HG03469 (cell line): ENCODE data around the gene MSH4.
"Not testable (repeated sequence)": the region's sequence is repeated elsewhere in the genome, so short reads cannot be mapped to it uniquely, and the experiment has no call there.

Experiments used
- ATAC-seq: cut with Tn5 transposase; IDR thresholded peaks from one replicate; pipeline ENCODE4 v1.9.1; 2021; ENCODE audit warnings: mild to moderate bottlenecking, moderate library complexity, moderate number of reproducible peaks; ENCODE audit not compliant: unreplicated experiment

The MSH4 gene

DNA sequence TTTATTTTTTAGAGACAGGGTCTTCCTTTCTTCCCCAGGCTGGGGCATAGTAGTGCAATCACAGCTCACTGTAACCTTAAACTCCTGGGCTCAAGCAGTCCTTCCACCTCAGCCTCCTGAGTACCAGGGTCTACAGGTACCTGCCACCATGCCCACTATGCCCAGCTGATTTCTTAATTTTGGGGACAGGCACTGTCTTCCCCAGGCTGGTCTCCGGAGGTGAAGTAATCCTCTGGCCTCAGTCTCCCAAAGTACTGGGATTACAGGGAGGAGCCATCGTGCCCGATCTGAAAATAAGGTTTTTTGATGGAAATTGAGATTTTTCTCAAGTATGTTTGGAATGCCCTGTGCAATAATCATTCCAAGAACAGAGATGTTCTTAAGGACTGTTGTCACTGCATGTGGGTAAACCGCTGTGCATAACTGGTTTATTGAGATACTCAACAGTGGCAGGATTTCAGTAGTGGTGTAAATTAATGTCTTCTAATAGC lies 934 bp upstream of the MSH4 start:
- no peak for ATAC-seq

DNA sequence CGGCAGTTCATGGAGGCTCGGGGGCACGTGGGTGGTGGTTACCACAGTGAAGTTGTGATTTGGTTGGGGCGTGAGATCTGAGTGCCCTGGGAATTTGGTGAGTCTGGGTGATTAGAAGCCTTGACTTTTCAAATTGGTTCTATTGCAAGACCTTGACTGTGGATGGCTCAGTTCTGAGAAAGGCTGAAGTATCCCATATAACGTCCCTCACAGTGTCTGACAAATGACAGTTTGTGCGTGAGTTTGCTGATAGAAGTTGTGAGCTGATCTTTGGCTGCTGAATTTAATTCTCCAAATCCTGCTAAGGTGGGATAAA lies 549 bp downstream of the MSH4 start:
- ATAC-seq = no peak

DNA sequence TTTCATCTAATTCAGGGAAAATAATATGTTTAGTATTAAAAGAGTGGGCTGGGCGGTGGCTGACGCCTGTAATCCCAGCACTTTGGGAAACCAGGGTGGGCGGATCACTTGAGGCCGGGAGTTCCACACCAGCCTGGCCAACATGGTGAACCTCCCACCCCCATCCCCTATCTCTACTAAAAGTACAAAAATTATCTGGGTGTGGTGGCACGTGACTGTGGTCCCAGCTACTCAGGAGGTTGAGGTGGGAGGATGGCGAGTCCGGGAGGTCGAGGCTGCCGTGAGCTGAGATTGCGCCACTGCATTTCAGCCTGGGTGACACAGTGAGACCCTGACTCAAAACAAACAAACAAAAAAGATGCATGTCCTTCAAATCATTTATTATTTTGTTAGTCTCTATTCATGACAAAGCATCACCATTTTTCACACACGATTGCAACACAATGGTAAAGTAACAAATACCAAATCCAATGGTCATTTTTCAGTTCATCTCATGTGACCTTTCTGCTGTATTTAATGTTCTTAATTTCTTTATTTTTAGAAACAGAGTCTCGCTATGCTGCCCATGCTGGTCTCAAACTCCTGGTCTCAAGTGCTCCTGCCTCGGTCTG lies 1.0 kb downstream of the MSH4 start:
- ATAC-seq = no peak

DNA sequence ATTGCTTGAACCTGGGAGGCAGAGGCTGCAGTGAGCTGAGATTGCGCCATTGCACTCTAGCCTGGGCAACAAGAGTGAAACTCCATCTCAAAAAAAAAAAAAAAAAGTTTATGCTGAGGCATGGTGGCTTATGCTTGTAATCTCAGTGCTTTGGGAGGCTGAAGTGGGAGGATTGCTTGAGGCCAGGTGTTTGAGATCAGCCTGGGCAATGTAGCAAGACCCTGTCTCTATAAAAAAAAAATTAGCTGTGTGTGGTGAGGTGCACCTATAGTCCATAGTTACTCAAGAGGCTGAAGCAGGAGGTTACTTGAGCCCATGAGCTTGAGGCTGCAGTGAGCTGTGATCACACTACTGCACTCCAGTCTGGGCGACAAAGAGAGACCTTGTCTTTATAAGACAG lies 4.8 kb downstream of the MSH4 start:
- ATAC-seq = not testable (repeated sequence)

DNA sequence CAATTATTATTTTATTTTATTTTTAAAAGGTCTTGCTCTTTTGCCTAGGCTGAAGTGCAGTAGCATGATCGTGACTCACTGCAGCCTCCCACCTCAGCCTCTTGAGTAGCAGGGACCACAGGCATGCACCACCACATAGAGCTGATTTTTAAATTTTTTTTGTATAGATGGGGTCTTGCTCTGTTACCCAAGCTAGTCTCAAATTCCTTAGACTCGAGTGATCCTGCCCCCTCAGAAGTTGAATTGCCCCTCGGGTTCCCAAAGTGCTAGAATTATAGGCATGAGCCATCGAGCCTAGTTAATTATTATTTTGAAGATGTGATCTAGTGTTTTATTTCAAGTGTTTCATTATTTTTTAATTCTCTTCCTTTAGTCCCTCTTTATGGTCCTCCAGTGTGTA lies 12.2 kb downstream of the MSH4 start:
- no peak for ATAC-seq

DNA sequence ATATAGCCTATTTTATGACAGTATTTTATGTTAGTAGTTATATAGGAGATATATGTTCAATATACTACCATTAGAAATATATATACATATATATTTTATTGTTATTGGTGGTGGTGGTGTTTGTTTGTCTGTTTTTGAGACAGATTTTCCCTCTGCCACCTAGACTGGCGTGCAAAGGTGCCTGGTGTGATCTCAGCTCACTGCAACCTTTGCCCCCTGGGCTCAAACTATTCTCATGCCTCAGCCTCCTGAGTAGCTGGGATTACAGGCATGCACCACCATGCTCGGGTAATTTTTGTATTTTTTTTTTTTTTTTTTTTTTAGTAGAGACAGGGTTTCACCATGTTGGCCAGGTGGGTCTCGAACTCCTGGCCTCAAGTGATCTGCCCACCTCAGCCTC lies 13.4 kb downstream of the MSH4 start:
- not testable (repeated sequence) for ATAC-seq

DNA sequence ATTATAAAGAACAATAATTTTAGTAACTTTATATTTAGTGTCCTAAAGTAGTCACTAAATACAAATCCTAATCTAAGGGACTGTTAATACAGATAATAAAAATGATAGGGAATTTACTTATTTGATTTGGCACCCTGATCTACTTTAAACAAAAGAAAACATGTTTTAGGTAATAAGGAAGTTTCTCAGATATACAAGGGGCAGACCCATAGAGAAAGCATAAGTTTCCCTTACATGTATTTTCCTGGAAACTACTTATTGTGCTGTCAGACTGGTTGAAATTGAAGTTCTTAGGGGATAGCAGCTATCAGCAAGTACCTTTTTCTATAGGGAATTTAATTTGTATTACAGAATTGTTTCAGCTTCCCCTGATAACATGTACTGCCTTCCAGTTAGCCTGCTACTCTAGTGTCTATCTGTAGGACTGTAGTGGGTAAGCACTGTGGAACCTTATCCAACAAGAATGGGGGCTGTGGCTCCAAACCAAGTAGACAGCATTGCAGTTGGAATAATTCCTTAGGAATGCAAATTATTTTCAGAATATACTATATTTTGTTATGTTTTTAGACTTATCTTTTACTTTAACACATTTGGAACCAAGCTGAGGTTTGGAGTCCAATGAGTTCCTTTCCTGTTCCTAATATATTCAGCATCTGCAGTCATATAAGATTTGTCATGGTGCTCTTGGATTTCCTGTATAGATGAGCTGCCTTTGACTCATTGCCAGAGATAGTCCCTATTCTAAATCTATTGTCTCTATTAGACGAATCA lies 14.7 kb downstream of the MSH4 start:
- no peak for ATAC-seq

DNA sequence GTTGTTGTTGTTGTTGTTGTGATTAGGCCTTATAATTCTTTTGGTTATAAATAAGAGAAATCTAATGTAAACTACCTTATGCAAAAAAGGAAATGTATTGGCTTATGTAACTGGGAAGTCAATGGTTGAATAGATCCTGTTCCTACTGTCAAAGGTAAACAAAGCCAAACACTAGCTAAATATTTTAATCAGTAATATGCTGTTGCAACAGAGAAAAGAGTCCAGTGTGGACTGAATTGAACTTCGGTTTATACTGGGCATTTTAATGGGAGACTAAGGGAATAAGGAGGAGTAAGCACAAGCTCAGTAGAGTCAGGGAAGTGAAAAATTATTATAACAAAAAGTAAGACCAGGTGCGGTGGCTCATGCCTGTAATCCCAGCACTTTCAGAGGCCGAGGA lies 15.4 kb downstream of the MSH4 start:
- no peak for ATAC-seq

DNA sequence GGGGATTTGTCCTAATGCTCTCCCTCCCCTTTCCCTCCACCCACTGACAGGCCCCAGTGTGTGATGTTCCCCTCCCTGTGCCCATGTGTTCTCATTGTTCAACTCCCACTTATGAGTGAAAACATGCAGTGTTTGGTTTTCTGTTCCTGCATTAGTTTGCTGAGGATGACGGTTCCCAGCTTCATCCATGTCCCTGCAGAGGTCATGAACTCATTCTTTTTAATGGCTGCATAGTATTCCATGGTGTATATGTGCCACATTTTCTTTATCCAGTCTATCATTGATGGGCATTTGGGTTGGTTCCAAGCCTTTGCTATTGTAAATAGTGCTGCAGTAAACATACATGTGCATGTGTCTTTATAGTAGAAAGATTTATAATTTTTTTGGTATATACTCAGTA lies 26.9 kb downstream of the MSH4 start:
- ATAC-seq = not testable (repeated sequence)

DNA sequence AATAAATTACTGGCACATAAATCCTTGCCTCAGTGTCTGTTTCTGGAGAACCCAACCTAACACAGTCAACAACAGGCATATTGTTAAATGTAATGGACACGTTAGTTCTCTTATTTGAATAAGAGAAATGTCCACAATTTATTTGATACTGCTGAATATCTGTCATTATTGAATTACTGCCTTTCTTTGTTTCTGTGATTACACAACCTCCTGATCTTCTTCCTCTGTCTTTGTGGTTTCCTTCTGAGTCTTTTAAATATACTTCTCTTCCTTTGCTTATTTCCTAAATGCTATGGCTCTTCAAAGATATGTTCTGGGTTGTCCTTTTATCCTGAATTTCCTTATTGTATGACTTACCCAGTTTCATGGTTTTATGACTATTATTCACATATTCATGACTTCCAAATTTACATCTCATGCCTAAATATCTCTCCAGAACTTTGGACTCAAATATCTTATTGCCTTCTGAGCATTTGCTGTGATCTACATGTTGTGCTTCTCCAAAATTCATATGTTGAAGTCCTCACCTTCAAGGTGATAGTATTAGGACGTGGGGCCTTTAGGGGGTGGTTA lies 39.9 kb downstream of the MSH4 start:
- no peak for ATAC-seq

DNA sequence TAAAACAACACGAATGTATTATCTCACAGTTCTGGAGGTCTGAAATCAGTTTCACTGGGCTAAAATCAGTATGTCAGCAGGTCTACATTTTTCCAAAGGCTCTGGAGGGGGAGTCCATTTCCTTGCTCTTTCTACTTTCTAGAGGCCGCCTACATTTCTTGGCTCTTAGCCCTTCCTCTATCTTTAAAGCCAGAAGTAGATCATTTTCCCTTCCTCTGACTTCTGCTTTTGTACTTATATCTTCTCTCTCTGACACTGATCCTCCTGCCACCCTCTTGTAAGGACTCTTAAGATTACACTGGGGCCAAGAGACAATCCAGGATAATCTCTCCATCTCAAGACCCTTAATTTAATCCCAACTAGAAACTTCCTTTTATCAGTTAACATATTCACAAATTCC lies 41.4 kb downstream of the MSH4 start:
- no peak for ATAC-seq

DNA sequence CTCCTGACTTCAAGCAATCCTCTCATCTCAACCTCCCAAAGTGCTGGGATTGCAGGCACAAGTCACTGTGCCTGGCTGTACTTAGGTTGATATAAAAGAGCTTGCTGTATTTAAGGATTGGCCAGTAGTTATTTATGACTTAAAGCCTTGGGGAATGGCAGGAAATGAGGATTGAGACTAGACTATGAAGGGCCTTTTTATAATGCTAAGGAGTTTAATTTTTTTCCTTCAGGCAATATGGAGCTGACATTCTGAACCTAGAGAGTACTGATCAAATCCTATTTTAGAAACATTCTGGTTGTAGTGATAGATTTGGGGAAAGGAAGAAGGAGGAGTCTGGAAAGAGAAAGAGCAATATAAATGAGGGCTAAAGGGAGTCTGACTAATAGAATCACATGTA lies 44.7 kb downstream of the MSH4 start:
- no peak for ATAC-seq

DNA sequence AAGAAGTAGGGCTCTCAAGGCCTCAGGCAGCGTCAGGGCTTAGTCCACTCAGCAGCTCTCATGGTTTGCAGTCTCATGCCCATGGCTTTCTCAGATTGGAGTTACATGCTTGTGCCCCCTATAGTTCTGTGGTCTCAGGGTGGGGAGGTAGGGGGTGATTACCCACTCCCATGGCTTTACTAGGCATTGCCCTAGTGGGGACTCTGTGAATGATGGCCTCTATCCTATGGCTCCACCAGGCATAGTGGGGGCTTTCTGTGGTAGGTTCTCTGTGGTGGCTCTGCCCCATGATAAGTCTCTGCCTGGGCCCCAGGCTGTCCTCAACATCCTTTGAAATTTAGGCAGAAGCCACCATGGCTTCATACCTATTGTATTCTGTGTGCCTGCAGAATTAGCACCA lies 48.9 kb downstream of the MSH4 start:
- no peak for ATAC-seq

DNA sequence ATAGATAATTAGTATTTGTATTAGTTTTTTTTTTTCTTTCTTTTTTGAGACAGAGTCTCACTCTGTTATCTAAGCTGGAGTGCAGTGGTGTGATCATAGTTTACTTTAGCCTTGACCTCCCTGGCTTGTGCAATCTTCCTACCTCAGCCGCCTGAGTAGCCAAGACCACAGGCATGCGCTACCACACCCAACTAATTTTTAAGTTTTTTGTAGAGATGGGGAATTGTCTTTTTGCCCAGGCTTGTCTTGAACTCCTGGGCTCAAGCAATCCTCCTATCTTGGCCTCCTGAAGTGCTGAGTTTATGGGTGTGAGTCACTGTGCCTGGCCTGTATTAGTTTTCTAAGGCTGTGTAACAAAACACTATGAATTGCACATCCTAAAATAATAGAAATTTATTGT lies 58.3 kb downstream of the MSH4 start:
- ATAC-seq = no peak

DNA sequence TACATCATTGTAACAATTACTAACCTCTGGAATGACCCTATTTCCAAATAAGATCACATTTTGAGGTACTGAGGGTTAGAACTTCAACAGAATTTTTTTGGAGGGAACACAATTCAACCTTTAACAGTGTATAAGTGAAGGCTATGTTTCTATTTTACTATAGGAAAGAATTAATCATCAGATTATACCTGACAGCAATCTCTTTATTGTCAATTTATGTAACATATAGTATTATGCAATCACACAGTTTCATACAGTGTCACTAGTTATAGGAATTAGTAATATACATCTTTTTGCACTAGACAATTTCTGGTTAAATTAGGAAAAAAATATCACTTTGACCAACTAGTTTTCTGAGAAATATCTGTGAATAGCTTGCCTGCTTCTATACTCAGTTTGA lies 59.1 kb downstream of the MSH4 start:
- ATAC-seq = no peak

DNA sequence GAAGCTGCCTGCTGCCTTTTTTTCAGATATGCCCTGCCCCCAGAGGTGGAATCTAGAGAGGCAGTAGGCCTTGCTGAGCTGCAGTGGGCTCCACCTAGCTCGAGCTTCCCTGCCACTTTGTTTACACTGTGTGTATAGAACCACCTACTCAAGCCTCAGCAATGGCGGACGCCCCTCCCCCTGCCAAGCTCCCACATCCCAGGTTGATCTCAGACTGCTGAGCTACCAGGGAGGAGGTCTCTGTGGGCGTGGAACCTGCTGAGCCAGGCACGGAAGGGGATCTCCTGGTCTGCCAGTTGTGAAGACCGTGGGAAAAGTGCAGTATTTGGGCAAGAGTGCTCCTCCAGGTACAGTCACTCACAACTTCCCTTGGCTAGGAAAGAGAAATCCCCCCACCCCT lies 65.1 kb downstream of the MSH4 start:
- no peak for ATAC-seq

DNA sequence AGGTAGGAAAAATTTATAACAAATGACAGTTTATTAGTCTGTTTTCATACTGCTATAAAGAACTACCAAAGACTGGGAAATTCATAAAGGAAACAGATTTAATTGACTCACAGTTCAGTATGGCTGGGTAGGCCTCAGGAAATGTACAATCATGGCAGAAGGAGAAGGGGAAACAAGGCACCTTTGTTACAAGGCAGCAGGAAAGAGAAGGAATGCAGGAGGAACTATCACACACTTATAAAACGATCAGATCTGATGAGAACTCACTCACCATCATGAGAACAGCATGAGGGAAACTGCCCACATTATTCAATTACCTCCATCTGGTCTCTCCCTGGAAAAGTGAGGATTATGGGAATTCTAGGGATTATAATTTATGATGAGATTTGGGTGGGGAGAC lies 74.3 kb downstream of the MSH4 start:
- no peak for ATAC-seq

DNA sequence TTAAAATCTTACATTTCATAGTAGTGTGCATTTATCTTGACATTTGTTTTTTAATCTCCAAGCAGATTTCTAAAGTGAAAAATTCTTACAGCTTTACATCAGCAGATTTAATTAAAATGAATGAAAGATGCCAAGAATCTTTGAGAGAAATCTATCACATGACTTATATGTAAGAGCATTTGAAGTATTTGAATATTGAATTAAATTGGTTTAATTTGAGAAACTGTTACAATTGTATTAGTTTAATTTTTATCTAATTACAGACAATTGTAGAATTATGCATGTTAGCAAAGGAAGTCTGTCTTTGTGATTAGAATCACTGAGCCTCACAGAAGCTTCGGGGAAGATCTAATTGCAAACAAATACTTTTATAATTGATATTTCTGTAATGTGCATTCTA lies 83.3 kb downstream of the MSH4 start:
- ATAC-seq = no peak

DNA sequence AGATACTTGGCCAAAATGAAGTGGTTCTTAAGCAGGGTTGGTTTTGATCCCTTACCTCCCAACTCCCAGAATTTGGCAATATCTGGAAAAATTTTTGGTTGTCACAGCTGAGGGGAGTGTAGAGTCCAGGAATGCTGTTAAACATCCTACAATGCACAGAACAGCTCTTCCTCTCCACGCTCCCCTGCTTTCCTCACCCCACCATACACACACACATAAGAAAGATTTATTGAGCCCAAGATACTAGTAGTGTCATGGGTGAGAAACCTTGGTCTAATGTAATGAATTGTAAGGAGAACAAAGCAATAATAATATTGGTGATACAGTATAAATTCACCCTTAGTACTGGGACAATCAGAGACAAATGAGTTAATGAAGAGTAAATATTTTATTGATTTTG lies 87.8 kb downstream of the MSH4 start:
- ATAC-seq = no peak

DNA sequence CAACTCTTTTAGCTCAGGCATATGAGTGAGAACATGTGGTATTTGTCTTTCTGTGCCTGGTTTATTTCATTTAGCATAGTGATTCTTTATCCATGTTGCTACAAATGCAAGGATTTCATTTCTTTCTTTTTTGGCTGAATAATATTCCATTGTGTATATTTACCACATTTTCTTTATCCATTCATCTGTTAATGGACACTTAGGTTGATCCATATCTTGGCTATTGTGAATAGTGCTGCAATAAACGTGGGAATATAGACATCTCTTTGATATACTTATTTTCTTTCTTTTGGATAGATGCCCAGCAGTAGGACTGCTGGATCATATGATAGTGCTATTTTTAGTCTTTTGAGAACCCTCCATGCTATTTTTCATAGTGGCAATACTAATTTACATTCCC lies 104.7 kb downstream of the MSH4 start:
- no peak for ATAC-seq

DNA sequence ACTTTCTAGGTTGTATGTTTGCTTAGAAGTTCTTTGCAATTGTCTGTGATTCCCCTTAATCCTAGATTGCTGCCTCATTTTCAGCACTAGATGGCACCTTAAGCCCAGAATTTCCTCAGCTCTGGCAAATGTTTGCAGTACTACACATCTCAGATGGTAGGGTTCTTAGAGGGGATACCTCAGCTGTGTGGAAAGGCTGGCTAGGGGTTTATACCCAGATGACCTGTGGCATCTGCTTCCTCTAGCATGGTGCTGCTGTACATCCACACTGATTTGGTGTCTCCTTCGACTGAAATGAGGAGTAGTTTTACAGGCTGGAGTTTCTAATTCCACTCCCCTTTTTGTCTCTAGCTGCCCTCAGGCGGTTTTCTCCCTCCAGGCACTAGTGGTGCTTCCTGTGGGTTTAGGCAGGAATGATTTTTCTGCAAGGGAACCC lies 112.1 kb downstream of the MSH4 start:
- ATAC-seq = no peak

DNA sequence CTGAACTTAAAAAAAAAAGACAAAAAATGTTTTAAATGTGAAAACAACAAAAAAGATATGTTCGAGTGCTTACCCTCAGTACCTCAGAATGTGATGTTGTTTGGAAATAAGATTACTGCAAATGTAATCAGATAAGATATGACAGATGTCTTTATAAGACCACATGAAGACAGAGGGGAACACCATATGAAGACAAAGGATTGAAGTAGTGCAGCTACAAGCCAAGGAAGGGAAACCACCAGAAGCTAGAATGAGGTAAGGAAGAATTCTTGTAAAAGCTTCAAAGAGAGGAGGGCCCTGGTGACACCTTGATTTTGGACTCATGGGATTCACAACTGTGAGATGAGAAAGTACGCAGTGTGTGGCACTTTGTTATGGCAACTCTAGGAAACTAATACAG lies 120.2 kb downstream of the MSH4 start:
- ATAC-seq = no peak
